GM18909 (cell line): Measurements from ENCODE around the gene CDKN1C.

Experiments used
- ATAC-seq: cut with Tn5 transposase; IDR thresholded peaks from one replicate; pipeline ENCODE4 v1.9.1; 2021; ENCODE audit warnings: mild to moderate bottlenecking; ENCODE audit not compliant: unreplicated experiment, poor library complexity

CDKN1C gene

DNA sequence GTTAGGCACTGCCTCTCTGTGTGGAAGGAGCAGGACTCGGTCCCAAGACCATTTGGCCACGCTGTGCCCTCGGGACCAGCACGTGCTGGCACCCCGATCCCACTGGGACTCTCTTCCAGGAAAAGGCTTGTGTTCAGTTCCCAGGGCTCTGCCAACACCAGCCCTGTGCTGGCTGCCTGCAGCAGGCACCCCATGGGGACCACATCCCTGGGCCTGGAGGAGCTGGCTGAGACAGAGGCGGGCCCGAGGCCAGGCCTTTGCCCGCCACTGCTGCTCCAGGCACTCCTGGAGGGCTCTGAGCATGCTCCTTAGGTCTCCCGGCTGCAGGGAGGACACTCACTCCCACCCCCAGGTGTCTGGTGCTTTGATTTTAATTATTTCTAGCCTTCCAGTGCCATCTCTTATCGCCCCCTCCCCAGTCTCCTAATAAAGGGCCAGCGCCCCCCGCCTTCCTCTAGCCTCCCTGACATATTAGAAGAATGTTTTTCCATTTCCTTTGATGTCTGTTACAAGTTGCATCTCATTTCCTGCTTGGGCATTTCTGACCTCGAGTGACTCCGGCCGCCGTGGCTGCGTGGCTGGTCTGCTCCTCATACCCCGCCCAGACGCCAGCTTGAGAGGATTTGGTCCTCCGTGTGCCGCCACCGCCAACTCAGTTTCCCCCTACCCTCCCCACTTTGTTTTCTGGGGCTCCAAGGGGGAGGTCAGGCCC, 14.4 kb downstream of the CDKN1C start:
- no peak for ATAC-seq

DNA sequence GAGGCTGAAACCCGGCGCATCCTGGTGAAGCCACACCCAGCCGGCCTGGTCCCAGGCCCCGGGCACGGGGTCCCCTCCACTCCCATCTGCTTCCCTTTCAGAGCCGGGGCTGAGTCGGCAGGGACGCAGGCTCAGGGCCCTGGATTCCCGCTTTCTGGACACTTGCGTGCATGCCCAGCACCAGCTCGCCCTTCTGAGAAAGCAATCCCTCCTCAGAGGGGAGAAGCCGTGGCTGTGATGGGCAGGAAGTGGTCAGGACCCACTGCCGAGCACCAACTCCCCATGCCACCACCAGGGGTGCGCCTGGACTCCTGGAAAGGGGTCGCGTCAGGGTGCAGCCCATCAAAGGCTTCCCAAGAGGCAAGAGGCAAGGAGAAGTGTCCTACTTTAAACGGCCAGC, 15.1 kb downstream of the CDKN1C start:
- no peak for ATAC-seq

DNA sequence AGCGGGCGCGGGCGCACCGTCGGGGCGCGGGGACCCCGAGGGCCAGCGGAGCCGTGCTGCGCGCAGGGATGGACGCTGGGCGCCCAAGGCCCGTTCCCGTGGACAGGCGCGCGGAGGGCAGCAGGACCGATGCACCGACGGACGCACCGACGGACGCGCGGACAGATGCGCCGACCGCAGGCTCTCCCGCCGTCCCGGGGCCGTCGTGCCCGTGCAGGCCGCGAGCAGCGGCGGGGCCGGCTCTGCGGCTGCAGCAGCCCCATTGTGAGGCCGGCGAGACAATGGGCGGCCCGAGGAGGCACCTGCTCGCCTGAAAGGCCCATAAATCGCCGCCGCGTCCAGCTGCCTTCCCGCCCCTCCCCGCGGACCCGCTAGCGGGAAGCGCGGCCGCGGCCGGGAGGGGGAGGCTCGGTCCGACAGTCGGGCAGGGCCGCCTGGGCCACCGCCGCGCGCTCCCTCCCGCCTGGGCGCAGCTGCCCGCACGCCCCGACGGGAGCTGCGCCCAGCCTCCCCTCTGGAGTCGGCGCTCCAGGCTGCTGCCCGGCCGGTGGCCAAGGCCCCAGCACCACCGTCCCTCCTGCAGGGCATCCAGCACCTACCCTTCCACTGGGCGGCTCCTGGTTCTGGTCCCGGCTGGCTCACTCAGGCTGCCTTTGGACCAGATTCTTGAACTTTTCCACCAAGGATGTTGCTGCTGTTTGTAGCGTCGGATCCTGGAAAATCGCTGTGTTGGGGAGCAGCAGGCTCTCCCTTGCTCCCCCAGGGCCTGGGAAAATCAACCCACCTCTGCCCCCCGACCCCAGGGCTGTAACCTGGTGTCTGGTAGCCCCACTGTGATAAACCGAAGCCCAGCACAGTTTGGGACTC, 15.8 kb downstream of the CDKN1C start:
- no peak for ATAC-seq

DNA sequence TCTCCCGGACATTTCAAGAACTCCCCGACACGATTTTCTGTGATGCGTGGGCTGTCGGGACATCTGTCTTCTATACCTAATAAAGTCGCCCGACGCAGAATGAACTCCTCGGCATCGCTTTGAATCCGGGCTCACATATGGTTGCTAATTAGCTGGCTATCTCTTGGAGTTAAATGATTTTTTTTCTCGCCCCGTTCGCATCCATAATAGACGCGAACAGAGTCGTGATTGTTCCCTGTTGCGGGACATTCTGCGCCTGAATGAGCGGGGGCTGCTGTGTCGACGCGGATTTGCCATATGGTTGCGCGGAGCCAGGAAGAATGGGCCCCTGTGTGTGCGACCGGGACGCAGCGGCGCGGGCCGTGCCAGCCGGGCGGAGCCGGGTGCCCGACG, 16.4 kb downstream of the CDKN1C start:
- no peak for ATAC-seq

DNA sequence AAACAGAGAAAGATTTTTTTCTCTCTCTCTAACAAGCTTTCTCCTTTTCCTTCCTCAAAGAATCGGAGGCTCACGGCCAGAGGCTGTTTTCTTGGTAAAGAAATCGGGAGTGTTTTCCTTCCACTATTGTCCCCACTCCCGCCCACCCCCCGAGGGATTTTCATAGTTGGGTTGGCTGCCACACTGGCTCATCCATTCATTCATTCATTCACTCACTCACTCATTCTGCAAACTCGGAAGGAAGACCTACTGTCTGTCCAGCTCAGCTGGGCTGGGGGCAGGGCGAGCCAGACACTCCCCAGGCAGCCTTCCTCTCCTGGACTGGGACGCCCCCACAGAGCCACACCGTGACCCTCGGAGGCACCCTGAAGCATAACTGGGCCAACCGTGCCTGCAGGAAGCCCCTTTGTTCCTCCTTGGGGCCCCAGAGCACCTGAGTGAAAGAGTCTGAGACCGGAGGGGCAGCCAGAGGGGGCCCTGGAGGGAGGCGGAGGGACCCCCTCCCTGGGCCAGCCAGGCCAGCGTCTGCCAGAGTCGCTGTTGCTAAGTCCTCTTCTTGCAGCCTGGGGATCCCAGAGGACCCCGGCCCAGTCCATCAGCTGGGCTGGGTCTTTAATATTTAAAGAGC, 17.0 kb downstream of the CDKN1C start:
- no peak for ATAC-seq

DNA sequence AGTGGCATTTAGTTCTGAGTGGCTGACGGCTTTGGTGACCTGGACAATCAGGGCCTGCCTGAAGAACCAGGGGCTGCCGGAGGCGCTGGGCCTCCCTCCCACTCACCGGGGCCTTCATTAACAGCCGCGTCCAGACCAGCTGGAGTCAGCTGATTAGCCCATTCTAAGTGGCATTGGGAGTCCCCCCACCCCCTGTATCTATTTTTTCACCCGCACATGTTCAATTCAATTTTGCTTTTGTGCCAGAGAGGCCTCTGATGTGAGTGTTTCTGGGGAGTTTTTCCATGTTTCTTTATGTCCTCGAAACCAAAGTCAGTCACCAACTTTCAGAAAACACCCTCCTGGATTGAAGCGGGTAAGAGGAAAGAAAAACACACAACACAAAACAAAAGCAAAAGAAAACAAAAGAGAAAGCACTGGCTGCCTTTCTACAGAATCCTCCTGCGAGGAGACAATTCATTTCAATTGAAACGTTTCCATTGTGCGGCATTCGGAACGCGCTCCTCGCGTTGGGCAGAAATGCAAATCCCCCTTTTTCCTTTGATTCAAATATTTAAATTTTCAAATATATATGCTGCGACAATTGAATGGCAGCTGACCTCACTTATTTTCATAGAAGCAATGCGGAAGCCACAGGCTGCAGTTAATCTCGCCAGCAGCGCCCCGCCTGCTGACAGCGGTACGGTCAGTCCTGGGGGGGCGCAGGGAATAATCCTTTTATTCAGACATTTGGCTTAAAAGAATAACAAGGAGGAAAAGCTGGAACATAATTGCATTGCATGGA, 17.7 kb downstream of the CDKN1C start:
- ATAC-seq, result no peak

DNA sequence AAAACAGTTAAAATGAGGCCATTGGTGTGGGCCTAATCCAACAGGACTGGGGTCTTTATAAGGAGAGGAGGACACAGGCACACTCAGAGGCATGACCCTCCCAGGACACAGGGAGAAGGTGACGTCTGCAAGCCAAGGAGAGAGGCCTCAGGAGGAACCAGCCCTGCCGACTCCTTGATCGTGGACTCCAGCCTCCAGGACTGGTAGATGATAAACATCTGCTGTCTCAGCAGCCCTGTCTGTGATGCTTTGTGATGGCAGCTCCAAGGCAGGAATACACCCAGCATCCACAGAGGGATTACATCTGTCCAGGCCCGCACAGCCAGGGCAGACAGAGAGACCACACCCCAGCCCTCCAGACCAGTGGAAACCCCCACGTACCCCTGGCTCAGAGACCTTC, 18.4 kb downstream of the CDKN1C start:
- ATAC-seq, result no peak

DNA sequence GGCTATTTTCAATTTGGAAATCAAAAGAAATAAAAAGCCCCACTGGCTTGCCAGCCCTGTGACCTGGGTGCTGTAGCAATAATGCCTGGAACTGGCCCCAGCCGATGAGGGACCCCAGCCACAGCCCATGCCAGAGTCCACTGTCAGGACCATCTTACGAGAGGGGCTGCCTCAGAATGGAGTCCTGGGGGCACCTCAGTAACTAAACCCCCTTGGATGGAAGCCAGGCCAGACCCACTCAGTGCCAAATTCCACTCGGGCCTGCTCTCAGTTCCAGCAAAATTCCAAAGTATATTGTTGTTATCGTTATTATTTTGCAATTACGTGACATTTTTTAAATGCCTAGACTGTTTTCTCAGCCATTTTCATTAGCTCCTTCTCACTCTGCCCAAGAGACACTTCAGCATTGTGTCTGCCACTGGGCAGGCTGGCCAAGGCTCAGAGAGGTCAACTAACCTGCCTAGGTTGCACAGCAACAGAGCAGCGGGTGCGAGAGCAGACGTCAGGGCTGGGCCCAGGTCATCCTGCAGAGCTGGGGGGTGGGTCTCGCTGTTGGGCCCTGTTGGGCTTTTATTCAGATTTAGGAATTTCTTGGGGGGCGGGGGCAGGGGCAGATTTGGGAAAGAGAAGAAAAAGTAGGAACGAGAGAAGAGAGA, 19.5 kb downstream of the CDKN1C start:
- ATAC-seq, result no peak

DNA sequence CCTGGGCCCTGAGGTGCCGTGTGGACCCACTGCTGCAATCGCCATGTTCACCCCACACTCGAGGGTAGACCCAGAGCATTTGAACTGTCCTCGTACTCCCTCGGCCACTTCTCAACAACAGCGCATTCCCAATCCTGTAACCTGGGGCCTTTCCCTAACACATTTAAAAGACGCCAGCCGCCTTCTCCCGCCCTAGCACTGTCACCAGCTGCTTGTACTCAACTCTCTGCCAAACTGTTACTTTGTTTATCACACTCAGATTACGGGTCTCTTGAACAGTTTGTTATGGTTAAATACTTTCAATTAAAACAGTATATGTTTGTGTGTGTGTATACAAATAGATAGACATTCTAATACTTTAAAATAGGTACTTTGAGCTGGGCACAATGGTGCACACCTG, 20.7 kb downstream of the CDKN1C start:
- no peak for ATAC-seq

DNA sequence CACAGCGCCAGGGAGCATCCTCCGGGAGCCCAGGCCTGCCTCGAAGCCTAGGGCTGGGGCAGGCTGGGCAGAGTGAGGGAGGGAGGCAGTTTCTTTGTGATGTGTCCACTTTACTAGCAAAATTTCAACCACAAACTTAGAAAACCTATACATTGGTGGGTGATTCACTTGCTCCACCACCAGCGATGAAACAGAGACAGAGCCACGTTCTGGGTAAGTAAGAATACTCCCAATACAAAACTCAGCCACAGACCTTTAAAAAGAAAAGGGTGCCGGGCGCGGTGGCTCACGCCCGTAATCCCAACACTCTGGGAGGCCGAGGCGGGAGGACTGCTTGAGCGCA, 22.3 kb downstream of the CDKN1C start:
- ATAC-seq, result no peak

DNA sequence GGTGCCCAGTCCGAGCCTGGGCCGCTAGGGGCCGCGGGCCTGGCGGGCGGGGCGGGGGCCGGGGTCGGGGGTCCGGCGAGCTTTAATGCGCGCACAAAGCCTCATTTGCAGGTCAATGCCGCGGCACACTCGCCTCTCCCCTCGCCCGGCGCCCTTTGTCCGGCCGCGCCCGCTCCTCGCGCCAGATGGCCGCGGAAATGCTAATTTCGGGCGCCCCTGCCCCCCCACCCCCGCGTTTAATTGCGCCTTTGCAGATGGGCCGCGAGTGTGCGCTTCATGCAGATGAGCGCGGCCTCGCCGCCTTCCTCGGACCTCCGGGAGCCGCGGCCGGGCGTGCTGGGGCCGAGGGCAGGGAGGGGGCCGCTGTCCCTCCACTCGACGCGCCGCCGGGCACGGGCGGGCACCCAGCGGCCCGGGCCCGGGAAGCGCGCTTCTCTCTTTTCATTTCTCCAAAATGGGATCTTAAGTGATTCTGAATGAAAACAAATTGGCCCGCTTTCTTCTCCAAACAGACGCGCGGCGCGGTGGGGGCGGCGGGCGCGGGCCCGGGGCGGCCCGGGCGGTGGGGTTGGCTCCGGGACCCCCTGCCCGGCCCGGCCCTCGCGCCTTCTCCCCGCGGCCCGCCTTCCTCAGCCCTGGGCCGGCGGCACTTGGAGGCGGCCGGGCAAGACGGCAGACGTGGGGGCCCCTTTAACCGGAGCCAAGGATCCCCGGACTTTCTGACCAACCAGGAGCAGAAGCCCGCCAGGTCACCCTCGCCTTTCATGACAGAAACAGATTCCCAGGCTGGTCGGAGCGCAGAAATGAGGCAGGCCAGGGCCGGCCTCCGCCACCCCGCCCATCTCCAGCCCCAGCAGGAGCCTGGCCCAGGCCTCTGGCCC, 22.9 kb downstream of the CDKN1C start:
- no peak for ATAC-seq

DNA sequence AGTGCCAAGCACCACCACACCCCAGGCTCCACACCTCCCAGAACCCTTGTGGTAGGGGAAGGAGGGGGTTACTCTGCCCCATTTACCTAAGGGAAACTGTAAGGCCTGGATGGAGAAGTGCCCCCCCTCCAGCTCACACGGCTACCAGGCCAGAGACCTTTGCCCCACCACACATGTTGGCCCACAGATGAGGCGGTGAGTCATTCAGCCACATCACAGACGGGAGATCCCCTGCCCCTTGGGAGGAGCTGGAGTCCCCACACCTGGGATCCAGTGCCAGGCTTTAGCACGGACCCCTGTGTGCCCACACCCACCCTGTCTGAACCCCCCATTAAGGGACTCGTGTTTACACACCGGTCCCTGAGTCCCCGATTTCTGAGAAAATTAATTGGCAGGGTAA, 24.9 kb downstream of the CDKN1C start:
- ATAC-seq, result no peak

DNA sequence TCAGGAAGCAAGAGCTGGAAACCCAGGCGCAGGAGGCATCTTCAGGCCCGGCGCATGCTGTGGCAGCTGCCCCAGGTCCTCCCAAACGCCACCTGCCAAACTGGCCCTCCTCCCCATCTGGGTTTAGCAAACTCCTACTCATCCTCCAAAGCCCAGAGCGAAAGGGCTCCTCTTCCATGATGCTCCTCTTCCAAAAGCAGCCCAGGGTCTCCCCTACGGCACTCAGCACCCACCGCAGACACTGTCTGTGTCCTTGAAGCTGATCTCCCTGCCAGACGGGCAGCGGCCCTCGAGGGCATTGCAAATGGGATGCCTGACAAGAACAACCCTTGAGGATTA, 25.9 kb downstream of the CDKN1C start:
- ATAC-seq, result no peak

DNA sequence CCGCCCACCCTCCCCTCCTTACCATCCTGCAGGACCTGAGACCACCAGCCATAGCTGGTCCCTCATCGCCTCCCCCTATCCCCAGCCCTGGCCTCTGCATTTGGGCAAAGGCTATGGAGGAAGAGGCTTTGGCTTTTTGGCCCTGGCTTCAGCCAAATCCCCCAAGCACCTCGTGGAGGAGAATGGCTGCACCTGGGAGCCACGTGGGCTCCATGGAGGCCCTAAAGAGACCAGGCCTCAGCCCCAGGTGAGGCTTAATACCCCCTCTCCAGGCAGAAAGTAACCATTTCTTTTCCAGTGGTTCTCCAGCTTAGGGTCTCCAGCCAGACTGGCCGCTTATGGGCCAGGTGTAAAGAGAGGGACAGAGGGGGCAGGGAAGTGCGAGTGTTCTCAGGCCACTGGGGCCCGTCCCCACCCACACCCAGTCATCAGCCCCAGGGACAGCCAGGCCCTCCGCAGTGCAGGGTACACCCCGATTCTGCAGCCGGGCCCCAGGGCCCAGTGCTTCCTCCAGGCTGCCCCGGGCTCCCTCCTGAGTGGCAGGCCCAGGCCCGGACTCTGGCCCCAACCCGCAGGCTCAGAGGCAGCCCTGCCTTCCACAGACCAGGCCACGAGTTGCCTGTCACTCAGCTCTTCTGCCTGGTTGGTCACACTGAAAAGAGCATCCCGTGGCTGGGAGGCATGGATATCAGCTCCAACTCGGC, 26.4 kb downstream of the CDKN1C start:
- ATAC-seq, result no peak

DNA sequence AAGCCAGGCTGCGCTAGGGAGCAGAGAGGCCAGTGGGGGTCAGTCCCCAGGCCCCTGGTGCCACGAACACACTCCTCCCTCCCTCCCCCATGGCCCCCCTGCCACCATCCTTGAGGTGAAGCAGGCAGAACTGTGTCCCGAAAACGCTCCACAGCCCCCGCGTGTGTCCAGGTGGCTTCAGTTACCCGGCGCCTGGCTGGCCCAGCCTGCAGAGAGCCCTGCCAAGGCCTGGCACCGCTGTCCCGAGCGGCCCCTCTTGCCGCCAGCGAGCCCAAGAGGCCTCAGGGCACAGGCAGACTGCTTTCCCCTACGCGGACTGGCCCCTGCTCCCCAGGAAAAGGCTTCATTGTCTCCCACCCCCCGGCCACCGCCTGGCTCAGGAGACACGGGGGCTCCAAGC, 27.7 kb downstream of the CDKN1C start:
- no peak for ATAC-seq

DNA sequence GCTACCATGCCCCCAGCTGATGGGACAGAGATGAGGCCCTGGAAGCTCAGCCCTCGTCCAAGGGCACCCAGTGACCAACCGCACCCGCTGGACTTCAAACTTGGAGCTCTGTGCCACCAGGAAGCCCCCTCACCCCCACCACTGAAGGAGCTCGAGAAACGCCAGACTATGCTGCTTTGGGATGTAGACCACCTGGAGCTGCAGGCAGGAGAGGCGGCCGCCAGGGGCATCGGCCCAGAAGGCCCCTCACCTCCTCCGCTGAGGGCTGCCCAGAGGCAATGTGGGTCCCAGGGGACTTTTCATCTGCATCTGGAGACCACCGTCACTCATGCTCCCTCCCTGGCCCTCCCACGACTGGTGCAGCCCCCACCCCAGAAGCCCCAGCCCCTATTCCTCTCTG, 28.3 kb downstream of the CDKN1C start:
- no peak for ATAC-seq

DNA sequence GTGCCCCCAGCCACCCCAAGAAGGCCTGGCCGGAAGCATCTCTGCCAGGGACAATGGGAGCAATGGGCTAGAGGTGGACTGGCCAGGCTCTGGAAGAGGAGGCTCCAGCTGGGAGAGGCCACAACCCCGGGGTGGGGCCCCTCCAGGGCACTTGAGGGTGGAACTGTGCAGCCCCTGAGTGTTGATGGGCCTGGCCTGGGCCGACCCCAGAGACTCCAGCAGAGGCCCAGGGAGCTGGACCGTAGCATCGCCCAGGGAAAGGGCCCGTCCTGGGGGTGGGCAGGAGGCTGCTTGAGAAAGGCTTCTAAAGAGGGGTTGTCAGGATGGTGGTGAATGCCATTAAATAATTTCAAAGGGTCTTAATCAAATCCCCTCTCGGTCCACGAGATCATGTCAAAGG, 30.4 kb downstream of the CDKN1C start:
- no peak for ATAC-seq

DNA sequence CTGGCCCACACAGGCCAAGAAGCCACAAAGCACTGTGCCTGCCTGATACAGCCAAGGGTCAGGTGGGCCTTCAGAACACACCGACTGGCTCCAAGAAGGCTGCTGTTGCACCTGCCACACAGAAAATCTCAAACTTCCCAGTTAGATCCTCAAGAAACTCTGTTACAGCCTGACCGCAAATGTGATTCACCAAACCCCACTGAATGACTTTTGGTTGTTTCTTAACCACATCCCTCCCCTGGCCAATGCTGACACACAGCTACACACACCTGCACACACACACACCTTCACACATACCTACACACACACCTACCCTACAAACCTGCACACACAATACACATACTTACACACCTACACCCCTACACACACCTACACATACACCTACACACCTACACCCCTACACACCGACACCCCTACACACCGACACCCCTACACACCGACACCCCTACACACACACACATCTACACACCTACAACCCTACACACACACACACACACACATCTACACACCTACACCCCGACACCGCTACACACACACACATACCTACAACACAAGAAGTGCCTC, 31.5 kb downstream of the CDKN1C start:
- ATAC-seq, result no peak

DNA sequence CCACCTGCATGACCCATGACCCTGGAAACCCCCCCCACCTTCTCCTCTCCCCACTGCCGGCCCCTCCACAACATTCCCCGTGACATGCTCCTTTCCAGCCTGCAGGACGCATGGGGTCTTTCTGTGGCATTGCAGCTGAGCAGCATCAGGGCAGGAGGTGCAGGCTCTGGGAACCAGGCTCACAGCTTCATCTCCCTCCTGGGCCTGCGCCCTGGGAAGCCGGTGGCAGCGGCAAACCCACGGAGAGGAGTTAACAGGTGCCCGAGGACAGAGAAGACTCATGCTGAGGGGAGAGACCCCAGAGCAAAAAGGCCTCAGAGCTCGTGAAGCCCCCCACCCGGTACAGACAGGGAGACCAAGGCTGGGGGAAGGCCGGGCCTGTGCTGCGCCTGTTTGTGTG, 32.2 kb downstream of the CDKN1C start:
- no peak for ATAC-seq
